K562 (cell line): ENCODE measurements around the gene CACNA1E. TPM values are rescaled to one million over a fixed set of nuclear protein-coding genes. Genes with fewer than 3 reads are reported as not detected.

ENCODE experiments used
- ATAC-seq: fragments of 200-7000 bp; cut with Tn5 transposase; 3 replicates; pipeline ENCODE4 v1.9.1; 2020; ENCODE audit warnings: moderate library complexity
- BruUV-seq: library from RNA; stranded (reverse); fragments of 400-500 nt; replicated peaks from 2 replicates; lab custom pipeline; 2021; lab: Mats Ljungman, UMichigan
- CTCF ChIA-PET: fragments of 300-600 bp; formaldehyde crosslinking; extraction: SDS; loops from one replicate; lab custom pipeline; 2021; ENCODE audit warnings: low intra/inter-chr PET ratio; lab: Yijun Ruan, JAX
- POLR2A ChIA-PET: fragments of 300-600, 350-650 bp; sonication (Branson Sonifier 250); formaldehyde crosslinking; extraction: SDS; loops from one replicate; lab custom pipeline; 2021; ENCODE audit warnings: antibody characterized with exemption, inconsistent platforms; lab: Yijun Ruan, JAX
- DNase-seq, 4 experiments: peaks; one replicate each; pipeline versions ENCODE4 v3.0.0 to v3.0.0-alpha.2; 2011 to 2018; ENCODE audit warnings: low spot score in 3 of 4, mixed read lengths in 3 of 4; ENCODE audit errors: extremely low read depth in 1 of 4
- FAIRE-seq: peaks from 2 replicates; lab custom pipeline; 2011; peaks lifted over from hg19 to GRCh38; lab: Jason Lieb, UNC
- H2AFZ ChIP-seq: 2 replicates; pipeline ENCODE4 v1.6.0; 2011; ENCODE audit warnings: low read depth, low read length, control low read depth, inconsistent platforms
- H3K27ac ChIP-seq: fragments of 200-600 bp; 3 replicates; pipeline ENCODE4 v1.8.0; 2011; ENCODE audit warnings: low read depth, mild to moderate bottlenecking, control low read depth, inconsistent platforms, low read length, moderate library complexity, mixed read lengths; ENCODE audit errors: extremely low read depth
- H3K27me3 ChIP-seq, 2 experiments: fragments of 300-600 bp in 1 of 2; 2 replicates in 1 of 2; 3 replicates in 1 of 2; pipeline versions ENCODE4 v1.6.0 to v1.8.0; 2011; ENCODE audit warnings: inconsistent platforms in 2 of 2, low read length in 2 of 2, mild to moderate bottlenecking in 1 of 2, mixed read lengths in 1 of 2, moderate library complexity in 1 of 2; ENCODE audit not compliant: control insufficient read depth in 2 of 2, insufficient read depth in 2 of 2
- H3K36me3 ChIP-seq: fragments of 300-600 bp; 3 replicates; pipeline ENCODE4 v1.8.0; 2011; ENCODE audit warnings: mild to moderate bottlenecking, low read length, inconsistent platforms; ENCODE audit not compliant: control insufficient read depth, insufficient read depth
- H3K4me1 ChIP-seq, 2 experiments: fragments of 200-600 bp in 1 of 2; replicated peaks in 1 of 2; 2 replicates in 1 of 2; 3 replicates in 1 of 2; pipeline versions ENCODE4 v1.5.1 to v1.8.0; 2011; ENCODE audit warnings: inconsistent platforms in 2 of 2, low read length in 2 of 2, mild to moderate bottlenecking in 1 of 2, mixed read lengths in 1 of 2, moderate library complexity in 1 of 2; ENCODE audit not compliant: control insufficient read depth in 2 of 2, insufficient read depth in 2 of 2
- H3K4me2 ChIP-seq: 2 replicates; pipeline ENCODE4 v1.6.1; 2011; ENCODE audit warnings: low read length, control low read depth, inconsistent platforms, mixed read lengths; ENCODE audit not compliant: insufficient read depth
- H3K4me3 ChIP-seq: fragments of 200-600 bp; sonication (generic), shearing (Covaris generic); 2 replicates; pipeline ENCODE4 v1.5.1; 2016; ENCODE audit warnings: control low read depth, inconsistent platforms
- H3K79me2 ChIP-seq: fragments of 200-600 bp; 3 replicates; pipeline ENCODE4 v1.8.0; 2011; ENCODE audit warnings: low read length, inconsistent platforms; ENCODE audit not compliant: control insufficient read depth, insufficient read depth
- H3K9ac ChIP-seq, 2 experiments: 2 replicates each; pipeline versions ENCODE4 v1.6.0 to v1.6.1; 2011; ENCODE audit warnings: low read depth in 2 of 2, low read length in 2 of 2, control low read depth in 1 of 2, inconsistent platforms in 1 of 2, mild to moderate bottlenecking in 1 of 2, mixed read lengths in 1 of 2; ENCODE audit not compliant: insufficient read depth in 1 of 2
- H3K9me1 ChIP-seq: one replicate; pipeline ENCODE4 v1.6.0; 2011; ENCODE audit warnings: inconsistent platforms, mild to moderate bottlenecking, low read length, moderate library complexity; ENCODE audit not compliant: control insufficient read depth, insufficient read depth
- H3K9me3 ChIP-seq: replicated peaks from 2 replicates; pipeline ENCODE4 v1.5.1; 2011; ENCODE audit warnings: low read depth, low read length, inconsistent platforms; ENCODE audit not compliant: control insufficient read depth, insufficient read depth
- H4K20me1 ChIP-seq: replicated peaks from 2 replicates; pipeline ENCODE4 v1.6.1; 2011; ENCODE audit warnings: low read length, inconsistent platforms, mixed read lengths; ENCODE audit not compliant: control insufficient read depth, insufficient read depth
- CHD2 ChIP-seq: IDR thresholded peaks from 2 replicates; pipeline ENCODE4 v1.6.1; 2011; ENCODE audit warnings: low read depth, low read length
- CSDE1 ChIP-seq, 2 experiments: fragments of 450-650 bp; IDR thresholded peaks; 2 replicates each; pipeline ENCODE4 v1.6.1; 2016; ENCODE audit warnings: mild to moderate bottlenecking in 1 of 2
- DLX4 ChIP-seq: fragments of 250-450 bp; sonication (Bioruptor Pico); IDR thresholded peaks from 2 replicates; pipeline ENCODE4 v1.6.1; 2021; ENCODE audit warnings: mild to moderate bottlenecking
- EZH2 ChIP-seq: IDR thresholded peaks from 2 replicates; pipeline ENCODE4 v1.6.1; 2012; ENCODE audit warnings: low read depth, mild to moderate bottlenecking, inconsistent platforms, low read length, borderline replicate concordance
- MEIS2 ChIP-seq: fragments of 450-650 bp; IDR thresholded peaks from 2 replicates; pipeline ENCODE4 v1.6.1; 2014; ENCODE audit warnings: mild to moderate bottlenecking; ENCODE audit not compliant: partially characterized antibody
- PHF20 ChIP-seq: fragments of 450-650 bp; IDR thresholded peaks from 2 replicates; pipeline ENCODE4 v1.6.1; 2018; ENCODE audit not compliant: partially characterized antibody
- SIN3A ChIP-seq, 2 experiments: fragments of 150-350 bp in 1 of 2; IDR thresholded peaks; 2 replicates each; pipeline ENCODE4 v1.6.1; 2011 to 2016; ENCODE audit warnings: borderline replicate concordance in 2 of 2, low read depth in 2 of 2, low read length in 2 of 2, mild to moderate bottlenecking in 2 of 2, moderate library complexity in 2 of 2; ENCODE audit not compliant: control insufficient read depth in 1 of 2
- STAG1 ChIP-seq: sonication (generic); formaldehyde crosslinking; IDR thresholded peaks from 2 replicates; pipeline ENCODE4 v1.5.0; 2020; ENCODE audit warnings: missing genetic modification reagents, borderline replicate concordance
- in situ Hi-C: fragments of 300-500 bp; cut with MboI; formaldehyde crosslinking; loops from 4 replicates; pipeline ENCODE4 v1.15.0; 2018; ENCODE audit warnings: inconsistent platforms, mixed read lengths
- intact Hi-C: fragments of 100-400 bp; cut with micrococcal nuclease; formaldehyde crosslinking; loops from 2 replicates; pipeline ENCODE4 v1.14.2; 2022
- polyA plus RNA-seq, 8 experiments: library from polyadenylated mRNA; depleted of rRNA in 4 of 8; stranded (reverse) in 5 of 8; unstranded in 3 of 8; fragments of >200 nt; fragmentation: Nextera tagmentation in 2 of 8; fragmentation: Illumina TruSeq in 1 of 8; extraction: Ambion mirVana in 2 of 8; extraction: Trizol in 1 of 8; gene quantifications; 2 replicates each; pipeline versions ENCODE4 v1.2.1 to v1.2.3, GENCODE V29; 2011 to 2014; ENCODE audit warnings: inconsistent platforms in 1 of 8, missing spikeins in 1 of 8
- total RNA-seq, 7 experiments: library from RNA; depleted of rRNA in 6 of 7; stranded (reverse); fragments of >200 nt in 6 of 7; fragmentation: Illumina TruSeq in 2 of 7; extraction: Trizol in 2 of 7; gene quantifications; 2 replicates each; pipeline versions ENCODE4 v1.2.1 to v1.2.3, GENCODE V29; 2011 to 2021; ENCODE audit warnings: low replicate concordance in 1 of 7
- TF ChIP-seq, protein P1 (sequence below): fragments of 450-650 bp; IDR thresholded peaks from 2 replicates; pipeline ENCODE4 v1.6.1; 2017; ENCODE audit warnings: antibody characterized with exemption, mild to moderate bottlenecking

The CACNA1E gene
- total and polyA plus RNA-seq, 9 of the 15 experiments (the other 6 are each of a cell fraction or from before 2014, with no cell fraction given), result under 0.01 to 0.04 TPM; not detected in 7

DNA sequence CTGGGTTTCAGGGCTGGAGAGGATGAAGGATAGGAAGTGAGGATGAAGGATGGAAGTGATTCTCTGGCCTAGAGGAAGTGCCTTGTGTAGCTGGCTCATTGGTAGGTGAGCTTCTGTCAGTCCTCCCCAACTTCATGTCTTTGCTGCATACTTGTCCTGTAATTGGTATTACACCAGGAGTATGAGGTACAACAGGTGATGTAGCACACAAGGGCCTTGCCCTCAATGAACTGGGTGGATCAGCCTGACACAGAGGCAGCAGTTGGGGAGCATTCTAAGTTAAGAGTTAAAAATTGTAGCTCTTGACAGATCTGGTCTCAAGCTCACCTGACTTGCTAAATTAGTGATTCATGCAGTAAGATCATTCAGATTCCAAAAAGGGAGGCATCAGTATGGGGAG lies 37.9 kb upstream of the CACNA1E start:
- ChIA-PET CTCF (no interaction called here), POLR2A (no interaction called here)
- no peak for ATAC-seq

More for the DNA sequence above, 37.9 kb upstream of the CACNA1E start:
- Histone ChIP-seq H4K20me1 (no peaks in the 10 kb centered on the region), H3K79me2 (no peaks in the 10 kb centered on the region), H3K4me3 (no peak overlapping the region), H3K27ac (no peak overlapping the region), H3K27me3 (peaks cover 0 to 19% of the 10 kb centered on the region in 2 experiments; a peak in 1 of 5 replicates), H3K4me2 (no peak overlapping the region), H3K9ac (no peak overlapping the region), H3K9me3 (no peaks in the 10 kb centered on the region), H3K9me1 (no peaks in the 10 kb centered on the region), H2AFZ (no peak overlapping the region), H3K36me3 (no peaks in the 10 kb centered on the region), H3K4me1 (no peaks in the 10 kb centered on the region)
- intact Hi-C loops, result no loop called here
- no TSS peak for BruUV-seq
- no peak for DNase-seq
- no peak for TF ChIP-seq CHD2
- no peak for TF ChIP-seq STAG1 (CRISPR knock-in tag)
- TF ChIP-seq MEIS2, result no peak
- TF ChIP-seq EZH2, result no peak
- TF ChIP-seq CSDE1 (IDR thresholded peaks at IDR 0.05), result no peak
- no peak for TF ChIP-seq SIN3A (IDR thresholded peaks at IDR 0.05; ENCODE audit: borderline replicate concordance in 2 of 2, control insufficient read depth in 1 of 2, low read depth in 2 of 2, low read length in 2 of 2)
- no peak for TF ChIP-seq DLX4 (CRISPR knock-in tag)
- TF ChIP-seq, protein P1, sequence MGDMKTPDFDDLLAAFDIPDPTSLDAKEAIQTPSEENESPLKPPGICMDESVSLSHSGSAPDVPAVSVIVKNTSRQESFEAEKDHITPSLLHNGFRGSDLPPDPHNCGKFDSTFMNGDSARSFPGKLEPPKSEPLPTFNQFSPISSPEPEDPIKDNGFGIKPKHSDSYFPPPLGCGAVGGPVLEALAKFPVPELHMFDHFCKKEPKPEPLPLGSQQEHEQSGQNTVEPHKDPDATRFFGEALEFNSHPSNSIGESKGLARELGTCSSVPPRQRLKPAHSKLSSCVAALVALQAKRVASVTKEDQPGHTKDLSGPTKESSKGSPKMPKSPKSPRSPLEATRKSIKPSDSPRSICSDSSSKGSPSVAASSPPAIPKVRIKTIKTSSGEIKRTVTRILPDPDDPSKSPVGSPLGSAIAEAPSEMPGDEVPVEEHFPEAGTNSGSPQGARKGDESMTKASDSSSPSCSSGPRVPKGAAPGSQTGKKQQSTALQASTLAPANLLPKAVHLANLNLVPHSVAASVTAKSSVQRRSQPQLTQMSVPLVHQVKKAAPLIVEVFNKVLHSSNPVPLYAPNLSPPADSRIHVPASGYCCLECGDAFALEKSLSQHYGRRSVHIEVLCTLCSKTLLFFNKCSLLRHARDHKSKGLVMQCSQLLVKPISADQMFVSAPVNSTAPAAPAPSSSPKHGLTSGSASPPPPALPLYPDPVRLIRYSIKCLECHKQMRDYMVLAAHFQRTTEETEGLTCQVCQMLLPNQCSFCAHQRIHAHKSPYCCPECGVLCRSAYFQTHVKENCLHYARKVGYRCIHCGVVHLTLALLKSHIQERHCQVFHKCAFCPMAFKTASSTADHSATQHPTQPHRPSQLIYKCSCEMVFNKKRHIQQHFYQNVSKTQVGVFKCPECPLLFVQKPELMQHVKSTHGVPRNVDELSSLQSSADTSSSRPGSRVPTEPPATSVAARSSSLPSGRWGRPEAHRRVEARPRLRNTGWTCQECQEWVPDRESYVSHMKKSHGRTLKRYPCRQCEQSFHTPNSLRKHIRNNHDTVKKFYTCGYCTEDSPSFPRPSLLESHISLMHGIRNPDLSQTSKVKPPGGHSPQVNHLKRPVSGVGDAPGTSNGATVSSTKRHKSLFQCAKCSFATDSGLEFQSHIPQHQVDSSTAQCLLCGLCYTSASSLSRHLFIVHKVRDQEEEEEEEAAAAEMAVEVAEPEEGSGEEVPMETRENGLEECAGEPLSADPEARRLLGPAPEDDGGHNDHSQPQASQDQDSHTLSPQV, result no peak
- TF ChIP-seq PHF20, result no peak
- TF ChIP-seq, all 486 proteins: peak for 0
- in situ Hi-C loops, result no loop called here
- no peak for FAIRE-seq
